ENCODE data around the gene APBB3.
"Not testable (repeated sequence)": the region's sequence is repeated elsewhere in the genome, so short reads cannot be mapped to it uniquely, and the experiment has no call there.

The APBB3 gene

GRCh38 chr5:140593070-140593469 lies 28.7 kb upstream of the APBB3 start:
- H3K36me3 ChIP-seq (ENCODE audit: insufficient read depth, low read length); H3K9me3 ChIP-seq (ENCODE audit: control insufficient read depth, insufficient read depth, low read length); H3K4me1 ChIP-seq (ENCODE audit: insufficient read depth, low read length): not testable (repeated sequence)
- H3K9ac ChIP-seq (ENCODE audit: low read depth, low read length), result peak overlapping the region; percentile 38; the same call in 1 of the 2 replicates

- Histone ChIP-seq H3K4me1 (ENCODE audit: insufficient read depth, low read length) (peaks cover 4% of the 10 kb centered on the region; the same call in 1 of the 2 replicates), H3K9ac (ENCODE audit: low read depth, low read length) (no peak overlapping the region), H3K36me3 (ENCODE audit: insufficient read depth, low read length) (no peaks in the 10 kb centered on the region), H3K9me3 (ENCODE audit: control insufficient read depth, insufficient read depth, low read length) (no peaks in the 10 kb centered on the region)
These were observed 27.5 kb upstream of the APBB3 start for GRCh38 chr5:140591747-140592372.

DNA sequence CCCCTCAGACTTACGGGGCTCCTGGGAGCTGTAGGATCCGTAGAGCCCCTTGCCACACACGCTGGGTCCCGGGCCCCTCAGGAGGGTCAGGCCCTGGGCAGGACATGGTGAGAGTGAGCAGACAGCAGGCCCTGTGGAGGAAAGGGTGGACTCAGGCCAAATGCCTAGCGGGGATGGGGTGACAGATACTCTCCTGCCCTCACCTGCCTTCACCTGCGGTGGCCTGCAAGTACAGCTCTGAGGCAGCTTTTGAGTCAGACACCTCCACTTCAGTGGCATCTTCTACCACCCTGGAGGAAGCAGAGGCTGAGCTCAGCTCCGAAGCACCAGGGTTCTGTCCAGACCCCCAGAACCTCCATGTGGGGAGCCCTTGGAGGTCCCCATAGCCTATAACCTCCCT lies 26.5 kb upstream of the APBB3 start:
- Histone ChIP-seq H3K4me1 (ENCODE audit: insufficient read depth, low read length) (peaks cover 4% of the 10 kb centered on the region; the same call in 1 of the 2 replicates), H3K36me3 (ENCODE audit: insufficient read depth, low read length) (no peaks in the 10 kb centered on the region), H3K9ac (ENCODE audit: low read depth, low read length) (no peak overlapping the region), H3K9me3 (ENCODE audit: control insufficient read depth, insufficient read depth, low read length) (no peaks in the 10 kb centered on the region)

- Histone ChIP-seq H3K36me3 (ENCODE audit: insufficient read depth, low read length) (no peaks in the 10 kb centered on the region), H3K9me3 (ENCODE audit: control insufficient read depth, insufficient read depth, low read length) (no peaks in the 10 kb centered on the region), H3K4me1 (ENCODE audit: insufficient read depth, low read length) (no peaks in the 10 kb centered on the region), H3K9ac (ENCODE audit: low read depth, low read length) (no peak overlapping the region)
These were observed 24.1 kb upstream of the APBB3 start for GRCh38 chr5:140588311-140589070.

GRCh38 chr5:140587495-140587894 lies 23.1 kb upstream of the APBB3 start:
- Histone ChIP-seq H3K9ac (ENCODE audit: low read depth, low read length) (no peak overlapping the region), H3K4me1 (ENCODE audit: insufficient read depth, low read length) (no peaks in the 10 kb centered on the region), H3K36me3 (ENCODE audit: insufficient read depth, low read length) (no peaks in the 10 kb centered on the region), H3K9me3 (ENCODE audit: control insufficient read depth, insufficient read depth, low read length) (no peaks in the 10 kb centered on the region)

- H3K36me3 ChIP-seq (ENCODE audit: insufficient read depth, low read length); H3K4me1 ChIP-seq (ENCODE audit: insufficient read depth, low read length); H3K9ac ChIP-seq (ENCODE audit: low read depth, low read length); H3K9me3 ChIP-seq (ENCODE audit: control insufficient read depth, insufficient read depth, low read length): not testable (repeated sequence)
These were observed 14.9 kb upstream of the APBB3 start for GRCh38 chr5:140579188-140579747.

DNA sequence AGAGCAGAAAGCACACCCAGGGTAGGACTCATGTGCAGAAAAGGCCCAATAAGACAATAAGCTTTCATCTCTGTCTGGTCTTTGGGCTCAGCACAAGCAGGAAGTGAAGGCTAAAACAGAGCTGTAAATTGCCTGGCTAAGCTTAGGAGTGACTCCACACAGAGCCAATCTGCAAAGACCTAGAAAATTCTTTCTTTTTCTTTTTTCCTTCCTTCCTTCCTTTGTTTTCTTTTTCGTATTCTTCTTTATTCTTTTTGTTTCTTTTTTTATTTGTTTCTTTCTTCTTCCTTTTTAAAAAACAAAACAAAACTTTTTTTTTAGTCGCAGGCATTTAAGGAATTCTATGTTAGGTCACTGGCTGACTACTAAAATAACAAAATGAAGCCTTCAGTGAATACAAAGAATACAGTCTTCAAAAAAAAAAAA lies 12.4 kb upstream of the APBB3 start:
- Histone ChIP-seq H3K9ac (ENCODE audit: low read depth, low read length) (no peak overlapping the region), H3K4me1 (ENCODE audit: insufficient read depth, low read length) (no peaks in the 10 kb centered on the region; the same call in 1 of the 2 replicates), H3K36me3 (ENCODE audit: insufficient read depth, low read length) (no peaks in the 10 kb centered on the region), H3K9me3 (ENCODE audit: control insufficient read depth, insufficient read depth, low read length) (no peaks in the 10 kb centered on the region)

- Histone ChIP-seq H3K36me3 (ENCODE audit: insufficient read depth, low read length) (no peaks in the 10 kb centered on the region), H3K4me1 (ENCODE audit: insufficient read depth, low read length) (no peaks in the 10 kb centered on the region; the same call in 1 of the 2 replicates), H3K9me3 (ENCODE audit: control insufficient read depth, insufficient read depth, low read length) (no peaks in the 10 kb centered on the region), H3K9ac (ENCODE audit: low read depth, low read length) (no peak overlapping the region)
These were observed 10.9 kb upstream of the APBB3 start for GRCh38 chr5:140575309-140575708.

DNA sequence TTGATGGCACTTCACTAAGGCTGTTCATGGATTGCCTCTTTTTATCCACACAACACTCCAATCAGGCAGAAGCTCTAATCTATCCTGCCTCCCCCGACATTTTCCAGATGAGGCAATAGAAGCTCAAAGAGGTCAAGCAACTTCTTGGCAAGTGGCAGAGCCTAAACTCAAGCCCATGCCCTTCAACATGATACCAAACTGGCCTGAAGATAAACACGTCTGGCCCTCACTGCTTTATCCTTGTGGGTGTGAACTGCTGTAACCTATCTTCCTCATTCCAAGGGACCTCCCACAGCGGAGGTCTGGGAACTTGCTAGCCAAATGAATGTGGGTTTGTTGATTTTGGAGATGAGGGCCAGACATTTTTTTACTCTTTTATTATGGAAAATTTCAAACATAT lies 9.8 kb upstream of the APBB3 start:
- H3K9me3 ChIP-seq (ENCODE audit: control insufficient read depth, insufficient read depth, low read length), result no peaks in the 10 kb centered on the region
- no peaks in the 10 kb centered on the region for H3K36me3 ChIP-seq (ENCODE audit: insufficient read depth, low read length)
- no peak overlapping the region for H3K9ac ChIP-seq (ENCODE audit: low read depth, low read length)
- no peaks in the 10 kb centered on the region; the same call in 1 of the 2 replicates for H3K4me1 ChIP-seq (ENCODE audit: insufficient read depth, low read length)

- Histone ChIP-seq H3K9ac (ENCODE audit: low read depth, low read length) (no peak overlapping the region), H3K4me1 (ENCODE audit: insufficient read depth, low read length) (no peaks in the 10 kb centered on the region; the same call in 1 of the 2 replicates), H3K9me3 (ENCODE audit: control insufficient read depth, insufficient read depth, low read length) (no peaks in the 10 kb centered on the region), H3K36me3 (ENCODE audit: insufficient read depth, low read length) (no peaks in the 10 kb centered on the region)
These were observed 9.3 kb upstream of the APBB3 start for GRCh38 chr5:140573683-140574082.

DNA sequence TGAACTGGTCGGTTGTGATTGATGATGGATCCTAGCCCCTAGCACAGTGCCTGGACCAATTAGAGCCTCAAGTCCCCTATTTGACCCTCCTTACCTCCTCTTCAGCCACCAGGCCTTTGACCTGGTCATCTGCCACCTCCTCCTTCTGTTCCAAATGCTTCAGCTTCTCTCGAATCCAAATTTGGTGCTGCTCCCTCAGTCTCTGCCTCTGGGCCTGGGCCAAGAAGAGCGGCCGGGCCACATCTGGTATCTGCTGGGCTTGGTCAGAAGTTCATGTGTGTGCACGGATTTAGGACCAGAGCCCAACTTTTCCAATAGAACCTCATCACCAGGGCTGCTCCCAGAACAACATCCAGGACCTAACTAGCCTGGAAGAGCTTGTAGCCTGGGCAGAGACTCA lies 6.7 kb upstream of the APBB3 start:
- H3K4me1 ChIP-seq (ENCODE audit: insufficient read depth, low read length), result no peaks in the 10 kb centered on the region
- H3K9me3 ChIP-seq (ENCODE audit: control insufficient read depth, insufficient read depth, low read length), result no peaks in the 10 kb centered on the region
- H3K9ac ChIP-seq (ENCODE audit: low read depth, low read length), result no peak overlapping the region
- H3K36me3 ChIP-seq (ENCODE audit: insufficient read depth, low read length), result no peaks in the 10 kb centered on the region; the same call in 1 of the 2 replicates

DNA sequence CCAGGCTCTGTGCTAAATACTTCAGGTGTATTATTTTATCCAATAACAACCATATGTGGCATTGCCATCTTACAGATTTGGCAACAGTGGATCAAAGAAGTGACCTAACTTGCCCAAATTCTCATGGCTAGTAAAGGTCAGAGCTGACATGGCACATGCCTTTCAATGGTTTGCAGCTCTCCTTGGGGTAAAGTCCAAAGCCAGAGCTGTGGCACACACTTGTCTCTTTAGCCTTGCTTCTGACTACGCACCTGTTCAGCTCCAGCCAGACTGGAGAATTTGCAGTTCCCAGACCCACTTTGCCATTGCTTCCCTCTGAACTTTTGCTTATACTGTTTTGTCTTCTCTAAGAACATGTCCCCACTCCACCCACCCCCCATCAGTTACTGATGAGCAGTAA lies 6.1 kb upstream of the APBB3 start:
- no peaks in the 10 kb centered on the region for H3K4me1 ChIP-seq (ENCODE audit: insufficient read depth, low read length)
- H3K9ac ChIP-seq (ENCODE audit: low read depth, low read length), result no peak overlapping the region
- H3K9me3 ChIP-seq (ENCODE audit: control insufficient read depth, insufficient read depth, low read length), result no peaks in the 10 kb centered on the region
- H3K36me3 ChIP-seq (ENCODE audit: insufficient read depth, low read length), result no peaks in the 10 kb centered on the region; the same call in 1 of the 2 replicates

- Histone ChIP-seq H3K36me3 (ENCODE audit: insufficient read depth, low read length) (no peaks in the 10 kb centered on the region; the same call in 1 of the 2 replicates), H3K9me3 (ENCODE audit: control insufficient read depth, insufficient read depth, low read length) (no peaks in the 10 kb centered on the region), H3K4me1 (ENCODE audit: insufficient read depth, low read length) (no peaks in the 10 kb centered on the region), H3K9ac (ENCODE audit: low read depth, low read length) (no peak overlapping the region)
These were observed 5.7 kb upstream of the APBB3 start for GRCh38 chr5:140570058-140570457.

GRCh38 chr5:140569197-140569596 lies 4.8 kb upstream of the APBB3 start:
- no peaks in the 10 kb centered on the region for H3K4me1 ChIP-seq (ENCODE audit: insufficient read depth, low read length)
- no peak overlapping the region for H3K9ac ChIP-seq (ENCODE audit: low read depth, low read length)
- H3K36me3 ChIP-seq (ENCODE audit: insufficient read depth, low read length), result no peaks in the 10 kb centered on the region; the same call in 1 of the 2 replicates
- H3K9me3 ChIP-seq (ENCODE audit: control insufficient read depth, insufficient read depth, low read length), result no peaks in the 10 kb centered on the region

Measured in ES-I3 (cell line).